ENCODE measurements around the gene PAPSS1.
"Not testable (repeated sequence)": the region's sequence is repeated elsewhere in the genome, so short reads cannot be mapped to it uniquely, and the experiment has no call there.

PAPSS1 gene

DNA sequence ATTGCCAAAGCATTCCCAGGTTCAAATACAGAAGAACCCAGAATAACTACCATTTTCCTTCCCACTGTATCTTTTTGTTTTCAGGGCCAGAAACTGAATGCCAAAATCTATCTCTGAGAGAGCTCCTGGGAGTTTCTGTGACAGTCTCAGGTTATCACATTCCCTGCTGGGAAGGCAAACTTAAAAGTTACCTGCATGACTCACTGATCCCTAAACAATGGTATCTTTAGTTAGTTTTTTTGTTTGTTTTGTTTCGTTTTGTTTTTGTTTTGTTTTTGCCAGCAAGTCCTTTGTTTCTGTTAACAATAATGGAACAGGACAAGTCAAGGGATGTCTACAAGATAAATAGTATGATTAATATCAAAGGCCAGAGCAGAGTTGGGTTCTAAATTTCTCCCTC is 34.3 kb downstream of the PAPSS1 start:
- DNase-seq = no peak

- no peak for DNase-seq
Observed at GRCh38 chr4:107683873-107684272, 36.2 kb downstream of the PAPSS1 start.

GRCh38 chr4:107682306-107682705 is 37.7 kb downstream of the PAPSS1 start:
- no peak for DNase-seq

GRCh38 chr4:107669068-107669467 is 51.0 kb downstream of the PAPSS1 start:
- no peak for DNase-seq

DNA sequence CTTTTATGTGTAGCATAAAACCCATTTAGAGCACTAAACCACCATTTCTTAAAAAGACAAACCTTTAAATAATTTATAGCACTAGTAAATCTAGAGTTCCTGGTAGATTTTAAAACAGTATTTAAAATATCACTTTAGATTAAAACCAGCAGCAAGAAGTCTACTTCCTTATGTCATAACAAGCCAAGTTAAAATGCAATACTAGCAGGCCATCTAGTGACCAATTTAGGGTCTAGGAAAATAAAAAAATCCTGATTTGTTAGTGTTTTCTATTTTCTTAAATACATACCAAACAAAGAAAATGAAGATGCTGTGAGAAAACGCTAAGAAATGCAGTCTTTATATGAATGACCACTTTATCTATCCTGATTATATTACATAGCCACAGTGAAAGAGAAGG is 53.9 kb downstream of the PAPSS1 start:
- no peak for DNase-seq

GRCh38 chr4:107665001-107665400 is 55.0 kb downstream of the PAPSS1 start:
- no peak for DNase-seq

DNA sequence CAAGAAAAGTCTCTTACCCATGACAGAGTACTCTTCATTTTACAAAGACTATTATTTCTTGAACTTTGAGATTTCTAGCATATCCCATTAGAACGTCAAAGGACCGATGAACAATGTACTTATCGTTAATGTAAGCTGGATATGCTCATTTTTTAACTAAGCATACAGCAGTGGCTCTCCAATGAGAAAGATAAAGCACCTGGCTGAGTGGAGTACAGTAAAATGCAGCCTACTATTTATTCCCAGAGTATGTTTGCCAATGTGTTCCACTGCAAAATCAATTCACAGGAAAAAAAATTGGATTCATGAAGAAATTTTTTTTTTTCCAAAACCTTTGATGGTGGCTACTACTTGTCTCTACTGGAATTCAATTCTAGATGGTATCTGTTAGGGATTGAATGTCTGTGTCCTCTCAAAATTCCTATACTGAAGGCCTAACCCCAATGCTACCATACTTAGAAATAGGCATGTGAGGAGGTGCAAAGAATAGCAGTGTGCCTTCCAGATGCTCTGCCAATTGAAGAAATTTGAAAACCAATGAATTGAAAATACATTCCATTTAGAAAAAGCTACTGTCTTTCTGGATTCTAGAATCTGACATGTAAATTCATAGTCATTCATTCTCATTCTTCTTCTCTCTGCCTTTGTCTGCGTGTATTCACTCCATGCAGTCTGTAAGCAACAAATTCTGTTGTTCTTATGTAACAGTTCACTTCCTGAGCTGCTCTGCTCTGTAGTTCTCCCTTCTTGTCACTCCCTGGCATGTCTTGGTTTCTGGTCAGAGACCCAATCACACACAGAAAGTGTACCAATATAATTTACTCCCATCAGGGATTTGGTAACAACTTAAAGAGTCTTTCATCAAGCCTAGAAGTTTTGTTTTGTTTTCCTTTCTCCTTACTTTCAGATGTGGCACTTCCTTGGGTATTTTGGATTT is 61.4 kb downstream of the PAPSS1 start:
- DNase-seq = no peak

GRCh38 chr4:107655289-107655688 is 64.7 kb downstream of the PAPSS1 start:
- DNase-seq = no peak

DNA sequence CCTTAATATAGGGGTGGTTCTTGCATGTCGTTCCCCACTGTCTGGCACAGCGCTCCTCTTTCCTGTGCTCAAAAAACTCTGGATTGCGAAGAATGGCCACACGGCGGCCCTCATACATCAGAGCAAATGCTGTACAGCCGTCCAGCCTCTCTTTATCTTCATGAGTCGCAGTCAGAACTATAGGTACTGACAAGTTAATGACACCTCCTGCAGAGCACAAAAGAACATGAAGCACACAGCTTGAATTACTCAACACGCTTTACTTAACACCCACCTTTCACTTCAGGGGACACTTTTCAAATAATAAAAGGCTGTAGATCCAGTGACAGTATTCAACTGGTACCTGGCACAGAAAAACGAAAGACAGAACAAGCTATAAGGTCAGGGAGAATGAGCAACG is 65.3 kb downstream of the PAPSS1 start:
- DNase-seq = no peak

DNA sequence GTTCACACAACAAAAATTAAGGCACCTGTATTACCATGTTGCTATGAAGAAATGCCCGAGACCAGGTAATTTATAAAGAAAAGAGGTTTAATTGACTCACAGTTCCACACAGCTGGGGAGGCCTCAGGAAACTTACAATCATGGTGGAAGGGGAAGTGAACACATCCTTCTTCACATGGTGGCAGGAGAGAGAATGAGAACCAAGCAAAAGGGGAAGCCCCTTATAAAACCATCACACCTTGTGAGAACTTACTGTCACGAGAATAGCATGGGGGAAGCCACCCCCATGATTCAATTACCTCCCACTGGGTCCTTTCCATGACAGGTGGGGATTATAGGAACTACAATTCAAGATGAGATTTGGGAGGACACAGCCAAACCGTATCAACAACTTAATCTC is 68.6 kb downstream of the PAPSS1 start:
- DNase-seq = not testable (repeated sequence)

- DNase-seq = no peak
Observed at GRCh38 chr4:107650251-107650650, 69.8 kb downstream of the PAPSS1 start.

DNA sequence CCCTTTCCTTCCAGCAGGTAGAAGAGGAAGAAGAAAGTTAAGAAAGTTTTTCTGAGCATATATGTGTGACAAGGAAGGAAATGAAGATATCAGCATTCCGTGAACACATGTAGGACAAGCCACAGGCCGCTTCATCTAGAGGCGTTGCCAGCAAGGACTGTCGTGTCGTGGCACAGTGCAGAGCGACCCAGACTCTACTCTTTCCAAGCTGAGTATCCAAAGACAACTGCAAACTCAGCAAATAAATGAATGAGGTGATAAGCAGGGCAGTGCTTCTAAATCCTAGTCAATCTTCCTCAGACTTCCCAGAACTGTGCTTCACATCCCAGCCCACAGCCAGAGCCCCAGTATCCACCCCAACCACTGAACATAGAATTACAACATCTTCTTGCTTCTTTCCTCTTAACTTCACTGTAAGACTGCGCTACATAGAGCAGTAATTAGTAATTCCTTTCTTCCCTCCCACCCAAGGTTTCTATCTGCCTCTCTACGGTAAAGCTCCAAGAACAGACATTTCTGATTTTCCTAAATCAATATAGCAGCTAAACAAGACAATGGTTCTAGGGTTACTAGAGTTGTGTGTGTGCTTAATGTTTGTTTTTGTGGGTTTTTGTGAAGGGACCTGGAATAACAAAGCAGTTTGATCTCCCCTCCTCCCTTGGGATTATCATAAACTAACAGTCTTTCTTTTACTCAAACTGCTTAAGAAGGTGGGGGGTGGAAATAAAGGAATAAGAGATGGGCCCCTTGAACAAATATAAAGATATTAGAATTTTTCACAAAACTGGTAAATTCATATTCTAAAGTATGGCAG is 71.6 kb downstream of the PAPSS1 start:
- DNase-seq = no peak

DNA sequence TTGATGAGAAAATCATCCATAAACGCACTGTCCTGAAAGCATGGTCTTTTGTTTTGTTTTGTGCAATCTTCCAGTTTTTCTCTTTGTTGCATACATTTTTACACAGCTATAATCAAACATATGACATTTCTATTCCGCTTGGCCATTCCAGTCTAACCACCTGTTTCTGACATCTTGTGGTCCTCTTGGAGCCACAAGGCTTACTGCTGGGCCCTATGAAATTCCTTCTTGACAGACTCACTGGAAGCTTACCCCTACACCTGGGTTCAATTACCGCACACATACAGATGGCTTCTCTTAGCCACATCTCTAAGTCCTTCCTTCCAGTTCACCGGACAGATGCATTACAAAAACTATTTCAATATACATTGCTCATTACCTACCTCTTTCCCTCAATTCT is 72.4 kb downstream of the PAPSS1 start:
- no peak for DNase-seq

DNA sequence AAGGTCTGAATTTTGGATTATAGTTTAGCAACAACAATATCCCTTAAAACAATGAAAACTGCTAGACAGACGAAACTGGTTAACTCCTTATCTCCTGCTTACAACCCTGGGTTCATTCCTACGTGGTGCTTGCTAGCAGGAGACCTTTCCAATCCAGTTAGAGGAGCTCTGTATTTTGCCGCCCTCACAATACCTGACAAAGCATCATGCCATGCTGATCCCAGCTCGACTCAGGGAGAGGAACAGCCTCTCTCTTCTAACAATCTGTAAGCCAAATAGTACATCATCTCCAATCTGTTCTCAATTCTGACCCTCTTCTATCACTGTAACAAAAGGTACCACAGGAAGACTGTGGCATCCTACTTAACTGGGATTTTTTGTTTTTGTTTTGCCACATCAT is 74.4 kb downstream of the PAPSS1 start:
- no peak for DNase-seq

DNA sequence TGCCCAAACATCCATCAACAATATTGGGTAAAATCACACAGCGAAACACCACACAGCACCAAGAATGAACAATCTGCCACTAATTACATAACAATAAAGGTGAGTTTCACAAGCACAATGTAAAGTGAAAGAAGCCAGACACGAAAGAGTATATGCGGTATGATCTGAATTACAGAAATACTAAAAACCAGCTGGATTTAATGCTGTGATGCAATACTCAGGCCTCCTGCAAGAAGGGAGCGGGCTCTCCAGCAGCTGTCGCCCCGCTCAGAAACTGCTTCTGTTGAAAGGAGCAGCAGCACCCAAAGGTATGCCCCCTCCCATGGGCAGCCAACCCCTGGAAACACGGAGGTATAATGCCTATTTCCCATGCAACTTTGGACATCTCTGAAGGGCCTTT is 77.0 kb downstream of the PAPSS1 start:
- DNase-seq = no peak

GRCh38 chr4:107640878-107641277 is 79.2 kb downstream of the PAPSS1 start:
- DNase-seq = no peak

- no peak for DNase-seq
Observed at GRCh38 chr4:107640197-107640596, 79.8 kb downstream of the PAPSS1 start.

DNA sequence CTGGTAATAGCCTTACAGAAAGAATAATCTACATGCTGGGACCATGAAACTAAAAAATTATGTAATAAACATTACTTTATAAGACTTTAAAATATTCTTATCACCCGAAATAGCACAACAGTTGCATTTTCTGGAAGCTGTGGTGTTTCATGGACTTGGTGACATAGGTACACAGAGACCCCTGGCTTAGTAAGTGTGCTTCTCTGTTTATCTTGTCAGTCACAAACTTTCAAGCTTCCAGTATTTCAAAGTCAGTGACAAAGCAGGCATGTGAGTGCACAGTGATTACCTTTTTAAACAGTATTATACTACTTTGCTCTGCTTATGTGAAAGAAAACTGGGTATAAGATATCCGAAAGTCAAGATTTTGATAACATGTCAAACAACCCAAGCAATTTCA is 84.3 kb downstream of the PAPSS1 start:
- no peak for DNase-seq

- DNase-seq = no peak
Observed at GRCh38 chr4:107631560-107631959, 88.5 kb downstream of the PAPSS1 start.

DNA sequence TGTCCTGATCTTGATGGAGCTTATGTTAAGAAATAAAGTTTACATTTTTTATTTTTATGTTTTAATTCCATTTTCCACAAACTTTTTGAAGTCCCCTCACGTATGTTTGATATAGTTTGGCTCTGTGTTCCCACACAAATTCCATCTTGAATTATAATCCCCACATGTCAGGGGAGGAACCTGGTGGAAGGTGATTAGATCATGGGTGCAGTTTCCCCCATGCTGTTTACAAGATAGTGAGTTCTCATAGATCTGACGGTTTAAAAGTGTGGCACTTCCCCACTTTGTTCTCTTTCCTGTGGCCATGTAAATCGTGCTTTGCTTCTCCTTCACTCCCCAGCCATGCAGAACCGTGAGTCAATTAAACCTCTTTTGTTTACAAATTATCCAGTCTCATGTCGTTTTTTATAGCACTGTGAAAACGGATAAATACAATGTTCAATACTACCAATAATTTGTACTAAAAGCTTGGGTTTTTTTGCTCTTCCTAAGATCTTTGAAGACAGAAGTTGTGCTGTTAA is 89.8 kb downstream of the PAPSS1 start:
- no peak for DNase-seq

GRCh38 chr4:107629318-107629717 is 90.7 kb downstream of the PAPSS1 start:
- DNase-seq = no peak

- no peak for DNase-seq
Observed at GRCh38 chr4:107625391-107625902, 94.6 kb downstream of the PAPSS1 start.

DNA sequence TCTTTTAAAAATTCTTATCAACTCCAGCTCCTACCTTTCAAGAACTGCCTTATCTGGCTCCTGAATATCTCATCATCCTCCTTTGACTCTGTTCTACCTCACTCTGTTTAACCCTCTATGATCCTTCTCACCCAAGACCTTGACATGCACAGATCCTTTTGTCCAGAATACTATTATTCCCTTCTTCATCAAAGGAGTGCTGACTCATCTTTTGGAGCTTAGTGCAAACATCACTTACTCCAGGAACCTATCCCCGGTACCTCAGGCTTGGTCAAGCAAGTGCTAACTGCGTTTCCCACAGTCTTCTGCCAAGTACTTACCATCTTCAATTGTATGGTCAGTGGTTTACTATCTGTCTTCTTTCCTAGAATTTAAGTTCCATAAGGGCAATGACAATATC is 96.0 kb downstream of the PAPSS1 start:
- no peak for DNase-seq

- no peak for DNase-seq
Observed at GRCh38 chr4:107622006-107622405, 98.0 kb downstream of the PAPSS1 start.
